ENCODE measurements around the gene CTIF.

DNA sequence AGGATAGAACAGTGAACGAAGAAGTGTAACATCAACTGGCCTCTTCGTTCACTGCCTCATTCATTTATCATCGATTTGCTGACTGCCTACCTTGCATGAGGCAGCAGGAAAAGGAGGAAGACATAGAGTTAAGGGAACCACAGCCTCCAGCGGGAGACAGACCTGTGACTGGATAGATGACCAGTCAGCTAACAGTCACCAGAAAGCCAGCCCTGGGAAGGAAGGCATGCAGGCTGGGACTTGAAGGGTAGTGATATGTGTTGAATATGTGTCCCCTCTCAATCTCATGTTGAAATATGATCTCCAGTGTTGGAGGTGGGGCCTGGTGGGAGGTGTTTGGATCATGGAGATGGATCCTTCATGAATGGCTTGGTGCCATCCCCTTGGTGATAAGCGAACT is 58.3 kb downstream of the CTIF start:
- no peak for TF ChIP-seq POLR2AphosphoS5 (IDR thresholded peaks at IDR 0.05; ENCODE audit: borderline replicate concordance, low read depth, low read length)
- TF ChIP-seq EZH2 (IDR thresholded peaks at IDR 0.05) = no peak
- no peak for TF ChIP-seq FOXP2 (optimal IDR thresholded peaks at IDR 0.05; ENCODE audit: control extremely low read depth, extremely low read length, insufficient read depth)
